ENCODE measurements around the gene ELAVL2. TPM values are rescaled to one million over a fixed set of nuclear protein-coding genes. Genes with fewer than 3 reads are reported as not detected.
A peak's percentile ranks its signal among the peaks of the same experiment; 100 is the strongest.

The ELAVL2 gene
- total RNA-seq, 1 donor from 2014 or later = 384 TPM

DNA sequence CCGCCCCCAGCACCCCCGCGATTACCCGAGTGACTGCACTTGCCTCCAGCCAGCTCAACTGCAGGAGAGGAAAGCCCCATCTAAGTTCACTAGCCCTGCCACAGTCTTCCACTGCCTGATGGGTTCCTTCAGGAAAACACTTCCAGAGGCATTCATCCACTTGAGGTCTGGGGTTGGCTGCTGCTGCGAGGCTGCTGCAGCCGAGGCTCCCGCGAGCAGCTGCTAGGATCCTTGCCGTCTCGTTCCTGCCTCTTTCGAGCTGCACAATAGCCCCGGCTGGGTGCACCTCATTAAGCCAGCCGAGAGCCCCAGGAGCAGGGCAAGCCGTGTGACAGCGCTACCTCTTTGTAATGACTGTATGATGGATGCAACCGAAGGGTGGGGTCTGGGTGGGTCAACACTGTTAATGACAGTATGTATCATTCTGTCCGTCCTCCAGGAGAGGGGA is 24.2 kb upstream of the ELAVL2 start:
- H3K27ac Mint-ChIP-seq (ENCODE audit: unreplicated experiment) = peak overlapping the region; percentile 98
- H3K9me3 Mint-ChIP-seq (ENCODE audit: unreplicated experiment) = peaks cover 27% of the 10 kb centered on the region
- peak; percentile 74 for DNase-seq
- H3K36me3 Mint-ChIP-seq (ENCODE audit: unreplicated experiment) = no peaks in the 10 kb centered on the region
- peak overlapping the region; percentile 94 for H3K4me3 Mint-ChIP-seq (ENCODE audit: unreplicated experiment)
- H3K4me1 Mint-ChIP-seq (ENCODE audit: low read depth, unreplicated experiment) = peaks cover 19% of the 10 kb centered on the region
- H3K27me3 Mint-ChIP-seq (ENCODE audit: unreplicated experiment) = peaks cover 15% of the 10 kb centered on the region
- TF ChIP-seq, protein P1, sequence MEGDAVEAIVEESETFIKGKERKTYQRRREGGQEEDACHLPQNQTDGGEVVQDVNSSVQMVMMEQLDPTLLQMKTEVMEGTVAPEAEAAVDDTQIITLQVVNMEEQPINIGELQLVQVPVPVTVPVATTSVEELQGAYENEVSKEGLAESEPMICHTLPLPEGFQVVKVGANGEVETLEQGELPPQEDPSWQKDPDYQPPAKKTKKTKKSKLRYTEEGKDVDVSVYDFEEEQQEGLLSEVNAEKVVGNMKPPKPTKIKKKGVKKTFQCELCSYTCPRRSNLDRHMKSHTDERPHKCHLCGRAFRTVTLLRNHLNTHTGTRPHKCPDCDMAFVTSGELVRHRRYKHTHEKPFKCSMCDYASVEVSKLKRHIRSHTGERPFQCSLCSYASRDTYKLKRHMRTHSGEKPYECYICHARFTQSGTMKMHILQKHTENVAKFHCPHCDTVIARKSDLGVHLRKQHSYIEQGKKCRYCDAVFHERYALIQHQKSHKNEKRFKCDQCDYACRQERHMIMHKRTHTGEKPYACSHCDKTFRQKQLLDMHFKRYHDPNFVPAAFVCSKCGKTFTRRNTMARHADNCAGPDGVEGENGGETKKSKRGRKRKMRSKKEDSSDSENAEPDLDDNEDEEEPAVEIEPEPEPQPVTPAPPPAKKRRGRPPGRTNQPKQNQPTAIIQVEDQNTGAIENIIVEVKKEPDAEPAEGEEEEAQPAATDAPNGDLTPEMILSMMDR (IDR thresholded peaks at IDR 0.05; ENCODE audit: partially characterized antibody, unreplicated experiment) = no peak

DNA sequence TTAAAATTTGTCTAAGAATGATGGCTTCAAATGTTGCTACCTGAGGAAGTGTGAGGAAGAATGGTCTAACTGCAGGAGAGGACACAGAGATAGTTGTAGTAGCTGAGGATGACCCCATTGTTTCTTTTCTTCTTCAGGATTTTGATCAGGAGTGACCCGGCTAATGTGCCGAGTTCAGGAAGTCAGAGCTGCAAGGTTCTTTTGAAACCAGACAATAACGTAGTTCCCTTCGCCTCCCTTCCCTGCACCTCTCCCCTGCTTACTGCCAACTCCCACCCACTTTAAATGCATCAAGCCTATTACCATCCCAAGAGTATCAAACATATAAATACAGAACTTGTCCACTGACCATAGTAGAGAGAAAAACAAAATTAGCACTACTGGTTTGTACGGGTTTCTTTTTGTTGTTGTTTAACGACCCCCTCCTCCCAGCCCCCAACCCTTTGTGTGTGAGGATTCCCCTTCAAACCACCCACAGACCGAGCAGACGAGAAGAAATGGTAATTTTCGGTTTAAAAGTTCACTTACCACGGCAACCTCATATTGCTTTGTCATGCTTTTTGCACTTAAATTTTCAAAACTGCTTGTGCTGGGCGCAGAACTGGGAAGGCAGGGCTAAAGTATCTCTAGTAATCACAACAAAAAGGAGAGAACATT is 23.5 kb upstream of the ELAVL2 start:
- Mint-ChIP-seq H3K27ac (ENCODE audit: unreplicated experiment) (peak overlapping the region; percentile 98), H3K27me3 (ENCODE audit: unreplicated experiment) (peaks cover 14% of the 10 kb centered on the region), H3K36me3 (ENCODE audit: unreplicated experiment) (no peaks in the 10 kb centered on the region), H3K9me3 (ENCODE audit: unreplicated experiment) (peaks cover 27% of the 10 kb centered on the region), H3K4me3 (ENCODE audit: unreplicated experiment) (peak overlapping the region; percentile 94), H3K4me1 (ENCODE audit: low read depth, unreplicated experiment) (peaks cover 22% of the 10 kb centered on the region)
- no peak for DNase-seq
- TF ChIP-seq, protein P1 (IDR thresholded peaks at IDR 0.05; ENCODE audit: partially characterized antibody, unreplicated experiment) = no peak

DNA sequence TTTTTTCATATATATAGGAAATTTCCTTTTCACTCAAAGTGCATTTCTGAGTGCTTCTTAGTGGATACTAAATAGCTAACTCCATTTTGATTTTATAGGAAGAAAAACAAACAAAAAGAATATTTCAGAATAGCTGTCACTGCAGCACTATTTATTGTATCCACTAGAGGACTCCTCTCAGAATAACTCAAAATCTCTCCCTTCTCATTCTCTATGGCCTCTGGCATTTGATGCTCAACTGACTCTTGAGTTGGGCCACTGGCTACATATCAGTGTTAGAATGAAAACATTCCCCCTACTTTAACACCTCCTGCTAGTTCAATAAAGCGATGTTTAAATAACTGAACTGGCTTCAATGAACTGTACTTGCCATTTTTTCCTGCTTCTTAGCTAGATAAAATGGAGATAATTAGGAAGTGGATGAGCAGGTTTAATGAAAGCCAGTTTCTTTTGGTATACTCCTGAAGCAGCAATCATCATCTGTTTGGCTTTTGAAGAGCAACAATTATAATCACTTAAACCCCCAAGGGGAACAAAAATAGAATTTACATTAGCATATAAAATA is 16.6 kb upstream of the ELAVL2 start:
- Mint-ChIP-seq H3K27ac (ENCODE audit: unreplicated experiment) (peak overlapping the region; percentile 84), H3K36me3 (ENCODE audit: unreplicated experiment) (no peaks in the 10 kb centered on the region), H3K27me3 (ENCODE audit: unreplicated experiment) (peaks cover 3% of the 10 kb centered on the region), H3K9me3 (ENCODE audit: unreplicated experiment) (no peaks in the 10 kb centered on the region), H3K4me1 (ENCODE audit: low read depth, unreplicated experiment) (peaks cover 36% of the 10 kb centered on the region), H3K4me3 (ENCODE audit: unreplicated experiment) (peak overlapping the region; percentile 84)
- TF ChIP-seq, protein P1 (IDR thresholded peaks at IDR 0.05; ENCODE audit: partially characterized antibody, unreplicated experiment) = peak; percentile 47
- no peak for DNase-seq

DNA sequence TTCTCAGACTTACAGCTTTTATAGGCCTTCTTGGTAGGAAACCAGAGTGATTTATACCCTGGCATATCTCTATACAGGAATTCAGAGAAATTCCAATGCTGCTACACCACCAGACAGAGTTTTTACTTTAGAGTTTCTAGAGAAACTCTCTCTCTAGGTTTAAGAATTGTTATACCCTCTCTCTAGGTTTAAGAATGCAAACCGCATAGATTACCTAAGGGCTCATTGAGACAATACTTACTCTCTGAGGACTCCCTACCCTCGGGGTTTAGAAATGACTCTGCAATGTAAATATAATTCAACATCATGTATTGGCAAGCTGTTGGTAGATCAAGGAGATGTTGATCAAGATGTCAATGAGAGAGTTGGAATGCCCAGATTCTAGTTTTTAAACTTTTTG is 15.3 kb upstream of the ELAVL2 start:
- no peaks in the 10 kb centered on the region for H3K36me3 Mint-ChIP-seq (ENCODE audit: unreplicated experiment)
- TF ChIP-seq, protein P1 (IDR thresholded peaks at IDR 0.05; ENCODE audit: partially characterized antibody, unreplicated experiment) = no peak
- no peak overlapping the region for H3K27ac Mint-ChIP-seq (ENCODE audit: unreplicated experiment)
- H3K4me1 Mint-ChIP-seq (ENCODE audit: low read depth, unreplicated experiment) = peaks cover 38% of the 10 kb centered on the region
- H3K27me3 Mint-ChIP-seq (ENCODE audit: unreplicated experiment) = peaks cover 3% of the 10 kb centered on the region
- no peaks in the 10 kb centered on the region for H3K9me3 Mint-ChIP-seq (ENCODE audit: unreplicated experiment)
- peak overlapping the region; percentile 77 for H3K4me3 Mint-ChIP-seq (ENCODE audit: unreplicated experiment)
- no peak for DNase-seq

DNA sequence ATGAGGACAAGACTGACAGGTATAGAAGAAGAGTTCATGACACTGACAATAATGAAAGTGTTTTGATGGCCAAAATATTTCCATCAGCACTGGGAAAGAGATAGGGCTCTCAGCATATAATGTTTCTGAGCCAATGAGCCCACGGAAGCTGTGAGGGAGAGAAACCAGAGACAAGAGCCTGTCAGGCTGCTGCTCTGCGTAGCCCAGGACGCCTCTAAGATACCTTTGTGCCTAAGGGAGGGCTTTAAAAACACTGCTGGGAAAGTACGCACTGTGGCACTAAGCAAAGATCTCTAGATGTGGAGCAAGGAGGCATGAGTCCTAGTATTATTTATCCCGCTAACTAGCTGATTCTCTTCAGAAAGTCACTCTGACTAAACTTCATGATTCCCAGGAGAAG is 11.0 kb upstream of the ELAVL2 start:
- Mint-ChIP-seq H3K27ac (ENCODE audit: unreplicated experiment) (peak overlapping the region; percentile 63), H3K9me3 (ENCODE audit: unreplicated experiment) (no peaks in the 10 kb centered on the region), H3K36me3 (ENCODE audit: unreplicated experiment) (no peaks in the 10 kb centered on the region), H3K4me3 (ENCODE audit: unreplicated experiment) (peak overlapping the region; percentile 30), H3K4me1 (ENCODE audit: low read depth, unreplicated experiment) (peaks cover 26% of the 10 kb centered on the region), H3K27me3 (ENCODE audit: unreplicated experiment) (no peaks in the 10 kb centered on the region)
- no peak for DNase-seq
- TF ChIP-seq, protein P1 (IDR thresholded peaks at IDR 0.05; ENCODE audit: partially characterized antibody, unreplicated experiment) = no peak
